Right lobe of liver (tissue), 4 donors: ENCODE data around the gene ADAM10.

ENCODE experiments used
- POLR2A ChIP-seq: fragments of 450-650 bp; IDR thresholded peaks from one replicate; pipeline ENCODE4 v1.6.1; 2017; ENCODE audit warnings: antibody characterized with exemption, mild to moderate bottlenecking
- TF ChIP-seq, protein P1 (sequence below), 4 donors: fragments of 200-600 bp in 3 of 4; fragments of 450-650 bp in 1 of 4; IDR thresholded peaks; one replicate each; pipeline versions ENCODE4 v1.5.1 to v1.8.0; 2016 to 2022; ENCODE audit warnings: antibody characterized with exemption in 4 of 4, mild to moderate bottlenecking in 2 of 4
- donor health status: DM: no; HTN: no; CAD: no.
- donor health status: DM: no; HTN: no; CAD: no.
- donor health status: DM: no; HTN: yes; CAD: no.

DNA sequence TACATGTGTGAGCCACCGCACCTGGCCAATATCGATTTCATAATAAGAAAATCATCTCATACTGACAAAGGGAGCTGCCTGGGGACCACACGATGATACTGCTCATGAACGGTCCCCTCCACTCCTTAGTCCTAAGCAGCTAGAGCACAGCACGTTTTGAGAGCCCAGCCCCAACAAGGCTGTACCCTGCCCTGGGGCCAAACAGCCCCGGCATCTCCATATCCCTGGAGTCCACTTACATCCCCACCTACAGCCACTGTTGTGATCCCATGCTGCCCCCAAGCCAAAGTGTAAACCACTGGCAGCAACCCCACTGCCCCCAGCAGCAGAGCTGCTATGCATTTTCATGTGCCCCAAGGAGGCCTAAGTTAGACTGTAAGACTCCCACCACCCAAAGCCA lies 52.8 kb downstream of the ADAM10 start:
- TF ChIP-seq, protein P1, sequence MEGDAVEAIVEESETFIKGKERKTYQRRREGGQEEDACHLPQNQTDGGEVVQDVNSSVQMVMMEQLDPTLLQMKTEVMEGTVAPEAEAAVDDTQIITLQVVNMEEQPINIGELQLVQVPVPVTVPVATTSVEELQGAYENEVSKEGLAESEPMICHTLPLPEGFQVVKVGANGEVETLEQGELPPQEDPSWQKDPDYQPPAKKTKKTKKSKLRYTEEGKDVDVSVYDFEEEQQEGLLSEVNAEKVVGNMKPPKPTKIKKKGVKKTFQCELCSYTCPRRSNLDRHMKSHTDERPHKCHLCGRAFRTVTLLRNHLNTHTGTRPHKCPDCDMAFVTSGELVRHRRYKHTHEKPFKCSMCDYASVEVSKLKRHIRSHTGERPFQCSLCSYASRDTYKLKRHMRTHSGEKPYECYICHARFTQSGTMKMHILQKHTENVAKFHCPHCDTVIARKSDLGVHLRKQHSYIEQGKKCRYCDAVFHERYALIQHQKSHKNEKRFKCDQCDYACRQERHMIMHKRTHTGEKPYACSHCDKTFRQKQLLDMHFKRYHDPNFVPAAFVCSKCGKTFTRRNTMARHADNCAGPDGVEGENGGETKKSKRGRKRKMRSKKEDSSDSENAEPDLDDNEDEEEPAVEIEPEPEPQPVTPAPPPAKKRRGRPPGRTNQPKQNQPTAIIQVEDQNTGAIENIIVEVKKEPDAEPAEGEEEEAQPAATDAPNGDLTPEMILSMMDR (IDR thresholded peaks at IDR 0.05) = no peak
- TF ChIP-seq POLR2A = no peak
